NCI-H748 (cell line): Measurements from ENCODE around the gene C15orf62.

ENCODE experiments used
- DNase-seq: peaks from one replicate; lab custom pipeline; 2025; ENCODE audit not compliant: unreplicated experiment; lab: John Stamatoyannopoulos, UW

C15orf62 gene

GRCh38 chr15:40754883-40755811, 14.6 kb upstream of the C15orf62 start, which contains the start of gene RMDN3:
TSS of gene RMDN3 (minus strand) at chr15:40755254. CDS start at chr15:40754783, 471 bp downstream.
- peak; percentile 90 for DNase-seq

DNA sequence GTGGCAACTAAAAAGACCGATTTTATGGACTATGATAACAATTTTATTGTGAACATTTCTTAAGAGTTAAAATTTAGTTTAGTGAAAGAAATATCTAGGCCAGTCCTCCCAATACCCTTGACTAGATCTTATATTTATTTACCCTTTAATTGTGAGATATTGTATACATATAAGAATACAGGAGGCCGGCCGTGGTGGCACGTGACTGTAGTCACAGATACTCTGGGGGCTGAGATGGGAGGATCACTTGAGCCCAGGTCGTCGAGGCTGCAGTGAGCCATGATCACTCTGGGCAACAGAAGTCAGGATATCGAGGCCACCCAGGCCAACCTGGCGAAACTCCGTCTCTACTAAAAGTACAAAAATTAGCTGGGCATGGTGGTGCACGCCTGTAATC, 14.0 kb upstream of the C15orf62 start:
- peak; percentile 23 for DNase-seq

DNA sequence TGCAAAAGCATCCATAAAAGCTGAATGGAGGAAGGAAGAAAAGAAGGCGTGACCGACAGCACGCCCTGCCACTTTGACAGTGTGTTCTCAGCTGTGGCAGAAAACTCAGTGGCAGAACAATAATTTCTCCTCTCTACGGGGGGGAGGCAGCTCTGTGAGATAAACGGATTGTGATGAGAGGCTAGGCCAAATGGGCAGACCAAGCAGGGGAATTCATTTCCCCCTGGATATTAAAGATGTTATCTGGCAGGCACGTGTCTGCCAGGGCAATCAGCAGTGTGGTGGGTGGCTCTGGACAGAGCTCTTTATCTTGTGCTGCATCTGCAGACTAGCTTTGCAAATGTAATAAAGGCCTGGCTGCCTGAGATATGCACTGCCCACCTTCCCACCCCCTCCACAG, 12.8 kb upstream of the C15orf62 start:
- peak; percentile 36 for DNase-seq

DNA sequence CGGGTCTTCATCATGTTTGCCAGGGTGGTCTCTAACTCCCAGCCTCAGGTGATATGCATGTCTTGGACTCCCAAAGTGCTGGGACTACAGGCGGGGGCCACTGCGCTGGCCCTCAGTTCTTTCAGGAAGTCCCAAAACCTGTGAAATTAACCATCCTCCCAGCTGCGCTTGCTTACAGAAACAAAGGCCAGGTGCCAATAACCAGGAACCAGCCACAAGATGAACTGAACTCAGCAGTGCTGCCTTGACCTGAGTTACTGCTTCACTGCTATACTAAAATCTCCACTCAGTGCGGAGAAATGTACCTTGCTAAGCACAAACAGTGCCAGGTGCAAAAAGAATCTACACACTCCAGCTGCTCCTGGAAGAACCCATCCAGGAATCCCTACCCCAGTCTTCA, 9.8 kb upstream of the C15orf62 start:
- DNase-seq, result no peak

GRCh38 chr15:40762919-40763800, 6.6 kb upstream of the C15orf62 start:
- peak; percentile 92 for DNase-seq

DNA sequence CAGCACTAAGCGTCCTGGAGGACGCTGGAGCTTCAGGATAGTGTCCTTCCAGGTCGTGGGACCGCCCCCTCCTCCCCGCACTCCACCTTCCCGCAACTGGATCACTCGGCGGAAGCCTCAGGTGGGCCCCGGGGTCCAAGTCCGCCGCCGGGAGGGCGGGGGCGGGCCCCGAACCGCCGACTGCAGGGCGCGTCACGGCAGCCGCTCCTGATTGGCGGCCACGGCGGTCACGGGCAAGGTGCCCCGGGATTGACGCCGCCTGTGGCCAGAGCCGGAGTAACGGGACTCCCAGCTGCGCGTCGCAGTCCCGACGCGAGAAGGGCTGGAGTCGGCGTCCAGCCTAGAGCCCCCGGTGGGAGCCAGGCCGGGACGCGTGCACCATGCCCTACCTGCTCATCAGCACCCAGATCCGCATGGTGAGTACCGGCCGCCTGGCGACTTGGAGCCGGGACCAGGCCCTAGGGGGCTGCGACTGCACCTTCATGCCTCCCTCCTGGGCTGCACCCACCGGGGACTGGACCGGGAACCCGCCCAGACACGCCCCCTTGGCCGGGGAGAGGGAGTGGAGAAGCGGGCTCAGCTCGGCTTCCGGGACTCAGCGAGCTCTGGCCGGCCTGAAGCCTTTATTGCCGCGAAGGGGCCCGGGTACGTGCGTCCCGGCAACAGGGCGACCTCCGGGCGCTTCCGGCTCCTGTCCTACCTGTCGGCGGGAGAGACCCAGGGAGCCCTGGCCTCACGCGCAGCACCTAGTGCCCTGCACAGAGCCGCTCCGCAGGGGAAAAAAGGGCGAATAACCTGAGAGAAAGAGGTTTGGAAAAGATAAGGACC, 5.8 kb upstream of the C15orf62 start, which contains the start of gene GCHFR:
GCHFR (plus strand) TSS at position 268 of the 828 bp plus-strand sequence; CDS start at position 381, 113 bp downstream.
- DNase-seq, result peak; percentile 68

- DNase-seq, result no peak
Measured at GRCh38 chr15:40764629-40765103, 5.1 kb upstream of the C15orf62 start.

DNA sequence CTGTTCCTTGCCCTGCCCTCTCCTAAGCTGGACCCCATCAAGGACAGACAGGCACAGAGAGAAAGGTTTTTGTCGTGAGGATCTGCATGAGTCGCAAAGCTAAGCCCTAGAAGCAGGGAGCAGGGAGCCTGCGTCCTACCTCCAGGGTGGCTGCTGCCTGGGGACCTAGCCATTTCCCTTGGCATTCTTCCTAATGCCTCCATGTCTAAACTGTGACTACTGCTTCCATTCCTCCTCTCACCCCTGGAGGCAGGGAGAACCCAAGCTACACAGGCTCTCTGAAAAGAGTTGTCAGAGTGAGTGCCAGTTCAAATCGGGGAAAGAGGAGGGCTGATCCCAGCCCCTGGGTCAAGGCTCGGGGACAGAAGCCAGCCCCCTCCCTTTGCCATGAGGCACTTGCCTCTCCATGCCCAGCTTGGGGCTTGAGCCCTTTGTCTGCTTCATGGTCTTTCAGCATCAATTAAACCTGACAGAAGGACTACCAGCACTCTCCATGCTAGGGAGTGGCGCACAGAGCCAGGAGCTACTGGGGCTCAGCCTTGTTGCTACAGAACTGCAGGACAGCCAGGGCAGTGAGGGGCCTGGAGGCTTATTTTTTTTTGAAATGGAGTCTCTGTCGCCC, 3.5 kb upstream of the C15orf62 start:
- peak; percentile 1 for DNase-seq

- no peak for DNase-seq
Measured at GRCh38 chr15:40766906-40767837, 2.6 kb upstream of the C15orf62 start.

DNA sequence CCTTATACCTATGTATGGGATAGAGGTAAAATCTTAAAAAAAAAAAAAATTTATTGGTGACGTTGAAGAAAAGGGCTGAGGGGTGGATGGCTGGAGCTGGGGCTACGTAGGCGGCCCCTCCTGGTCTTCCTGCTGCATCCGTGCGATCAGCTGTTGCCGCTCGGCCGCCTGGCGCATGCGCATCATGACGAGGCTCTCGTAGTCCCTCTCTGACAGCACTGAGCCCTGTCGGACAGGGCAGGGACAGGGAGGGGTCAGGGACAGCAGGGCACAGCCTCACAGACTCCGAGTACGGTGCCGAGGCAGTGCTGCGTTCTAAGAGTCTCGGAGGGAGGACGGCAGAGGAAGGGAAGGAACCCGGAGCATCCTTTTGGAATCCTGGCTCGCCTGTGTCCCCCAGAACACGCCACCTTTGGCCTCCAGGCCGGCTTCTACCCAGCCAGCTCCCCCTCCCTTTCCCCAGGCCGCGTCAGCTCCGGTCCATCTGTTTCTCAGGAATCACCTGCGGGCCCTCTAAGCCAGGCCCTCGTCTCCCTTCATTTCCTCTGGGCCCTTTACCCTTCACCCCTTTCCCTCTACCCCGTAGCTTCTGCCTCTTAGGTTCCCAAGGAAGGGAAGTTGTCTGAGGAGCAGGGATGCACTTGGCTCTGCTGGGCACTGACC, 1.8 kb upstream of the C15orf62 start:
- DNase-seq, result no peak

DNA sequence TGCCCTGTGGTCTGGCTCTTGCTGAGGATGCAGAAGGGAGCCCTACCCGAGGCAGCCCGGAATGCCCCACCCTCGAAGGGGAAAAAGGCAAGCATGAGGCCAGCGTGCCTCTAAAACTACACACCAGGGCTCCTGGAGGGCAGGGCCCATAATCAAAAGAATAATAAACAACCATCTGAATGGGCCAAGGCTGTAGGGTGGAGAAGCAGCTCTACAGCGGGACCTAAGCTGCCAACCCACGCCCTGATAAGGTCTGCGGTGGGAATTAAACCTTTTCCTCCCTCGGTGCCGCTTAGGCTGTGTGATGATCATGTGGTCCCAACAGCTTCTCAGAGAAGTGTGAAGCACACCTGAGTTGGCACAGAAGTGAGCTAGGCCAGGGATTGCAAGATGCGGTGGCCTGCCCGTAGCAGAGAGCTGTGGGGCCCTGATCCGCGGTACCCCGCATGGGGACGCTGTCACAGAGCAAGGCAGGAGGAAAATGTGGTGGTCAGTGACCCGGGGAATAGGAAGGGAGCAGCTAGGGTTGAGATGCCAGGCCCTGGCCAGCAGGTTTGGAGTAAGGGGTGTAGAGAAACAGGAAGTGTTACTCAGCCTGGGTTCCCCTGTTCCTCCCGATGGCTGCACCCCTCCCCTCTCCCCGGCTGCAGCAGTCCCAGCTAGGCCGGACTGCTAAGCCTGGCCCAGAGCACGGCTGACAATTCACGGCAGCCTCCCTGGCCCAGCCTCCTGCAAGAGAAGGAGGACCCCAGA, 1.1 kb upstream of the C15orf62 start:
- DNase-seq, result no peak

GRCh38 chr15:40770147-40770721, 454 bp downstream of the C15orf62 start:
- no peak for DNase-seq

GRCh38 chr15:40771242-40771641, 1.5 kb downstream of the C15orf62 start:
- no peak for DNase-seq

DNA sequence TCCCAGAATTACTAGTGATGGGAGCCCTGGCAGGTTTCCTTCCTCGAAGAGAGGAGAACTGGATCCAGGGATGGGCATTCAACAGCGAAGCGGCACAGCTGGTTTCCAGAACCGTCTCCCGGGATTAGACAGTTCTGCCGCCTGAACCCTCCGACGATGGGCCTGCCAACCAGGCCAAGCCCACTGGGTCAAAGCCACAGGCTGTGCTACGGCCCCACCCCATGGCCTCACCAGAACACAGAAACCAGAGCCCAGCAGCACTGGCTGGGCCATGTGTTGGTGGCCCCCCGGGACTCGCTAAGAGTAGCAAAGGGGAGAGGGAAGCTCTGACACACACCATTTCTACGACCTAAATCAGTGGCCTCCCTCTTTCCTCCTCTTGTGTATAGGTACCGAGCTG, 2.2 kb downstream of the C15orf62 start:
- no peak for DNase-seq

DNA sequence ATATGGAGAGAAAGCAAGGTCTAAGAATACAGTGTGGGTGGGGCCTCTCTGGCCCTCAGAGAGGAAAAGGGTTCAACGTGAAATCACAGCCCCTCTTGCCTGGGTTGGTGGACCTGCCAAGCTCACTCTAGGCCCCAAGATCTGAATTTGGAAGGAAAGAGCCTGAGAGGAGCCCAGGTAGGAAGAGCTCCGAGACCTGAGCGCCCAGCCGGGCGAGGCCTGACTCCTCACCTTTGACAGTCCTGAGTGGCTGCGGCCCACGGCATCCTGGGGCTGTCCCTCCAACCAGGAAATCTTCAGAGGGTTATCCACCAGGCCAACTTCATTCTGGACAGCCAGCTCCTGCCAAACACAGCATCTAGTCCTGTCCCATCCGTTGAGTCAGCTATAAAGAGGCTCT, 3.7 kb downstream of the C15orf62 start:
- no peak for DNase-seq

DNA sequence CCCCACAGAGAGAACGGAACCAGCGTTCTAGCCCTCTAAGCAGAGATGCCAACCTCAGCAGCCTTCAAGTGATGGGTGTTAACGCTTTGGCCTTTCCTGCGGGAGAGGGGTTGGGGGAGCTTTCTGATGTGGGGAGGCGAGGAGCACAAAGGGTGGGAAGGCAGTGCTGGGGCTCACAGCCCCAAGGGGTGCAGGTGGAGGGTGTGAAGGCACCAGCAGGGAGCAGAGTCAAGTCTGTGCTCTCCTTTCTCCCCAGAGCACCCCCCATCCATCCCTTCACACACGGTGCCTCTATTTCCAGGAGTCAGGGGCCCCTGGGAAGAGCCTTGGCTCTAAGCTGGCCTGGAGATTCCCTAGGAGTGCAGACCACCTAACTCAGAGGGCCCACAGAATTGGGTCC, 4.1 kb downstream of the C15orf62 start:
- no peak for DNase-seq

DNA sequence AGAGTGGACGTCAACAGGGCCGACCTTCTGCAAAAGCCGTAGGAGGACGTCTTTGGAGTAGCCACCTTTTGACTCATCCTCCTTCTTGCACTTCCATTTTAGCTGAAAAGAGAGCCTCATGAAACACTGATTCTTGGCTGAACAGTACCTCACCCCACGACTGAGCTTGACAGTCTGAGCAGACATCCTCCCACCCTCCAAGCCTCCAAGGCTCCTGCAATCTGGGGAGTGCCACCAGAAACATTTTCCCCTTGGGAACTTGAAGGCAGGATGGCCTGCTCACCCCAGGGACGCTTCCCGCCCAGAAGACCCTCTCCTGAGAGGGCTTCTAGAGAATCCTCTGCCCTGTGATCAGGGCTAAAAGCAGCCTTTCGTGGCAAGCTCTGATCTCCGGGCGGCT, 5.2 kb downstream of the C15orf62 start:
- DNase-seq, result no peak
